Right renal pelvis (tissue), 4 donors: ENCODE measurements around the gene TRIP13. TPM values are rescaled to one million over a fixed set of nuclear protein-coding genes. Genes with fewer than 3 reads are reported as not detected.
"Not testable (repeated sequence)": the region's sequence is repeated elsewhere in the genome, so short reads cannot be mapped to it uniquely, and the experiment has no call there.

ENCODE experiments used
- DNase-seq, 4 donors: peaks; one replicate each; pipeline ENCODE4 v3.0.0-alpha.2; 2013; ENCODE audit warnings: low read depth in 4 of 4, low spot score in 3 of 4, missing footprints in 1 of 4
- polyA plus RNA-seq, 4 donors: library from polyadenylated mRNA; unstranded; fragments of 120-200 nt; gene quantifications; one replicate each; pipeline ENCODE4 v1.2.1, GENCODE V29; 2013; ENCODE audit not compliant: insufficient read length in 4 of 4

The TRIP13 gene
- polyA plus RNA-seq, 4 donors: 11.3 to 17.0 (median 15.4) TPM

DNA sequence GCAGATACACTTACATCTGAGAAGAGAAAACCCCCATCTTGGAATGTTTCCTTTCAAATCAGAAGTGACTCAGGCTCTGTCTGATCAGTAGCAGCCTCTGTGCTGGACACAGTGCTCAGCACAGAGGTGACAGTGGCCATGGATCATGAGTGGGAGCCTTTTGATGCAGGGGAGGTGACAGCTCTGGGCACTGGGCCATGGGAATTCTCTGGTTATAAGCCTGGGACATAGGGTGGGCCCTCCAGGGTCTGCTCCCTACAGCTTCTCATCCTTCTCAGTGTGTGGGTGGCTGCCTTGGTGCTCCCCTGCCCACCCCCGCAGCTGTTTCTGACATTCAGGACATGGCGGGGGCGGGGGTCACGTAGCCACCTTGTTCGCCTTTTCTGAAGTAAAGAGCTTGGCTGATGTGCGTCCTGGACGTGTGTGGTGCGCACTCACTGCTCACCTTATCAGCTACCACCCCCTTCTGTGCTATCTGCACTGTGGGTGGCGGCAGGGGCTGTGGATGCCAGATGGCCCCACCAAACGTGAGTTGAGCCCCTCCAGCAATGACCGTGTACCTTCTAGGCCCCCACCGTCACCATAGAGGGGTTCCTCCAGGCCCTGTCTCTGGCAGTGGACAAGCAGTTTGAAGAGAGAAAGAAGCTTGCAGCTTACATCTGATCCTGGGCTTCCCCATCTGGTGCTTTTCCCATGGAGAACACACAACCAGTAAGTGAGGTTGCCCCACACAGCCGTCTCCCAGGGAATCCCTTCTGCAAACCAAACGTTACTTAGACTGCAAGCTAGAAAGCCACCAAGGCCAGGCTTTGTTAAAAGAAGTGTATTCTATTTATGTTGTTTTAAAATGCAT, 24.0 kb downstream of the TRIP13 start:
- no peak for DNase-seq

- not testable (repeated sequence) for DNase-seq
These were observed 26.0 kb downstream of the TRIP13 start for GRCh38 chr5:918717-919116.

GRCh38 chr5:919356-920000, 26.8 kb downstream of the TRIP13 start:
- no peak for DNase-seq

GRCh38 chr5:920321-920720, 27.6 kb downstream of the TRIP13 start:
- no peak for DNase-seq

GRCh38 chr5:921456-922435, 29.1 kb downstream of the TRIP13 start:
- no peak for DNase-seq

DNA sequence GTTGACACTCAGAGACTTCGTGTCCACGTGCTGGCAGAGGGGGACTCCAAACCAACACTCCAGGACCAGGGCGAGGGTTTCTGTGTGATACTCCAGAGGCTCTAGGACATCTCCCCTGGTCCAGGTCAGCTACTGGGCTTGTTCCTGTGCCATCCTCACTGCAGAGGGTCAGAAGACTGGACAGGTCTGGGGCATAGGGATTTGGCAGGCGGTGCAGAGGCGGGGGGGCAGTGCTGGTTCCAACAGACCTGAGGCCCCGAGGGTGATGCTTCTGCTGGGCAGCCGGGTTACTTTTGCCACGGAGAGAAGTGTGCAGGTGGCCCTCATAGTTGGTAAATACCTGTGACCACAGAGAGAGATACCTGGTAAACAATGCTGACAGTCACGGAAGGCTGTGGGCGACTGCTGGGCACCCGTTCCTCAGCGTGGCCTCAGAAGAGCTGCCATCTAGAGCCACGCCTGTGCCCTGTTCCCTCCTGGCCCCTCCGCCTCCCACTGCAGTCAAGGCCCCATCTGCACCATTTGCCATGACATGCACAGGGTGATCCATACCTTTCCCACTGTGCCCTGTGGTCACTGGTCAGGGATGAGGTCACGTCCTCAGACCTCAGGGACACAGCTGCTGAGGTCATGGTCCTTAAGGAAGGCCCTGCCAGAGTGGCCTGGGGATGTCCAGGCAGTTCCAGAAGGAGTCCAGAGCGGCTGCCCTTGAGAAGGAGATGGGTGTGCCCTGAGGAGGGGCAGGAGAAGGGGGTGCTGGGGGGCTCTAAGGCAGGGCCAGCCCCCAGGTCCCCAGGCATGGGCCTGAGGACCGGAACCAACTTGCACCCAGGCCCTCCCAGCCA, 30.0 kb downstream of the TRIP13 start:
- DNase-seq: no peak

GRCh38 chr5:923281-923873, 30.7 kb downstream of the TRIP13 start:
- DNase-seq: peak in 2 of 4 donors; percentile 41 to 72

GRCh38 chr5:926417-927171, 33.9 kb downstream of the TRIP13 start:
- DNase-seq: peak in 1 of 4 donors; percentile 25

- no peak for DNase-seq
These were observed 34.7 kb downstream of the TRIP13 start for GRCh38 chr5:927172-928015.

DNA sequence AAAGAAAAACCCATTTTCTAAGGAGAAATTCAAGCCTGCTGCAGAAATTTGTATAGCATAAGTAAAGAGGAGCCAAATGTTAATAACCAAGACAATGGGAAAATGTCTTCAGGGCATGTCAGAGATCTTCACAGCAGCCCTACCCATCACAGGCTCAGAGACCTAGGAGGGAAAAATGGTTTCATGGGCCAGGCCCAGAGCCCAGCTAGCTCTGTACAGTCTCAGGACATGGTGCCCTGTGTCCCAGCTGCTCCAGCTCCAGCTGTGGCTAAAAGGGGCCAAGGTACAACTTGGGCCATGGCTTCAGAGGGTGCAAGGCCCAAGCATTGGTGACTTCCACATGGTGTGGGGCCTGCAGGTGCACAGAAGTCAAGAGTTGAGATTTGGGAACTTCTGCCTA, 36.5 kb downstream of the TRIP13 start:
- DNase-seq: not testable (repeated sequence)

DNA sequence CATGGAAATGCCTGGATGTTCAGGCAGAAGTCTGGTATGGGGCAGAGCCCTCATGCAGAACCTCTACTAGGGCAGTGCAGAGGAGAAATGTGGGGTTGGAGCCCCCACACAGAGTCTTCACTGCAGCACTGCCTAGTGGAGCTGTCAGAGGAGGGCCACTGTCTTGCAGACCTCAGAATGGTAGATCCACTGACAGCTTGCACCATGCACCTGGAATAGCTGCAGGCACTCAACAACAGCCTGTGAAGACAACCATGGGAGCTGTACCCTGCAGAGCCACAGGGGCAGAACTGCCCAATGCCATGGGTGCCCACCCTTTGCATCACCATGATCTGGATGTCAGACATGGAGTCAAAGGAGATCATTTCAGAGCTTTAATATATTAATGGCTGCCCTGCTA, 36.9 kb downstream of the TRIP13 start:
- DNase-seq: no peak

DNA sequence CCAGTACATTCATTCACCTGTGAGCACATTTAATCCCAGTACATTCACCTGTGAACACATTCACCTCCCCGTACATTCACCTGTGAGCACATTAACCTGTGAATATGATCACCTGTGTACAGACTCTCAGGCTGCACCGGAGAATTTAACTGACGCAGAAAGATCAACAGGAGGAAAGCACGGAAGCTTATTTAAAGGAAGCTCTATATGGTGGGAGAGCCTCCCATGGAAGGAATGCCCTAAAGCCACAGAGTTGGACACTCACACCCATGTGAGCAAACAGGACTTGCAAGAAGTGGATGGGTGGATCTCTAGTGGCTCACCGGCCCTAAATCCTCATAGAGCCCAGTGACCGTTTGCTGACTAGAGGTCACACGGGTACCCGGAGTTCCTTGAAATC, 38.2 kb downstream of the TRIP13 start:
- no peak for DNase-seq

- DNase-seq: no peak
These were observed 39.0 kb downstream of the TRIP13 start for GRCh38 chr5:931570-932145.

GRCh38 chr5:932151-932627, 39.5 kb downstream of the TRIP13 start:
- DNase-seq: no peak

GRCh38 chr5:932628-933250, 40.1 kb downstream of the TRIP13 start:
- DNase-seq: no peak

GRCh38 chr5:933251-933861, 40.7 kb downstream of the TRIP13 start:
- DNase-seq: no peak

DNA sequence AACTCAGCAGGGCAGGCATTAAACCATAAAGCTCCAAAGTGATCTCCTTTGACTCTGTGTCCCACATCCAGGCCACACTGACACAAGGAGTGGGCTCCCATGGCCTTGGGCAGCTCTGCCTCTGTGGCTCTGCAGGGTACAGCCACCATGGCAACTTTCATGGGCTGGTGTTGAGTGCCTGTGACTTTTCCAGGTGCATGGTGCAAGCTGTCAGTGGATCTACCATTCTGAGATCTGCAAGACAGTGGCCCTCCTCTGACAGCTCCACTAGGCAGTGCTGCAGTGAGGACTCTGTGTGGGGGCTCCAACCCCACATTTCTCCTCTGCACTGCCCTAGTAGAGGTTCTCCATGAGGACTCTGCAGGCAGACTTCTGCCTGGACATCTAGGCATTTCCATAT, 41.3 kb downstream of the TRIP13 start:
- not testable (repeated sequence) for DNase-seq
